GM12878 (cell line): ENCODE measurements around the gene ELK4. TPM values are rescaled to one million over a fixed set of nuclear protein-coding genes. Genes with fewer than 3 reads are reported as not detected.

Experiments used
- CEBPB ChIP-seq, 2 experiments: fragments of 150-350 bp in 1 of 2; IDR thresholded peaks; 2 replicates each; pipeline ENCODE4 v1.6.1; 2012 to 2014; ENCODE audit warnings: low read depth in 2 of 2, low read length in 2 of 2, borderline replicate concordance in 1 of 2, inconsistent platforms in 1 of 2
- CREB1 ChIP-seq: IDR thresholded peaks from 2 replicates; pipeline ENCODE4 v1.6.1; 2012; ENCODE audit warnings: low read depth, mild to moderate bottlenecking, inconsistent platforms
- EZH2 ChIP-seq: IDR thresholded peaks from 2 replicates; pipeline ENCODE4 v1.6.1; 2012; ENCODE audit warnings: low read depth, mild to moderate bottlenecking, control low read depth, inconsistent platforms, low read length, borderline replicate concordance; ENCODE audit not compliant: control insufficient read depth
- HDGF ChIP-seq: fragments of 450-650 bp; IDR thresholded peaks from 2 replicates; pipeline ENCODE4 v1.6.1; 2016; ENCODE audit warnings: antibody characterized with exemption
- IKZF1 ChIP-seq: fragments of 450-650 bp; conservative IDR thresholded peaks from 2 replicates; pipeline ENCODE4 v1.6.1; 2017; ENCODE audit warnings: antibody characterized with exemption, mild to moderate bottlenecking
- KAT2A ChIP-seq: conservative IDR thresholded peaks from 2 replicates; pipeline ENCODE4 v1.6.1; 2011; ENCODE audit warnings: low read depth, low read length; ENCODE audit not compliant: control insufficient read depth
- KLF5 ChIP-seq: fragments of 450-650 bp; IDR thresholded peaks from 2 replicates; pipeline ENCODE4 v1.6.1; 2014; ENCODE audit warnings: mild to moderate bottlenecking; ENCODE audit not compliant: partially characterized antibody
- MYC ChIP-seq: IDR thresholded peaks from 2 replicates; pipeline ENCODE4 v1.6.1; 2011; ENCODE audit warnings: mild to moderate bottlenecking, low read length, moderate library complexity, inconsistent platforms; ENCODE audit not compliant: insufficient read depth, insufficient replicate concordance, insufficient read length, severe bottlenecking
- RB1 ChIP-seq: fragments of 450-650 bp; formaldehyde crosslinking; IDR thresholded peaks from 2 replicates; pipeline ENCODE4 v1.6.1; 2017; ENCODE audit warnings: mild to moderate bottlenecking, borderline replicate concordance
- polyA plus RNA-seq, 11 experiments: library from polyadenylated mRNA; depleted of rRNA in 4 of 11; unstranded in 6 of 11; stranded (reverse) in 5 of 11; fragments of >200 nt; fragmentation: Nextera tagmentation in 4 of 11; fragmentation: Illumina TruSeq in 1 of 11; extraction: Ambion mirVana in 4 of 11; extraction: Trizol in 1 of 11; gene quantifications; 1 replicate in 1 of 11; 2 replicates in 10 of 11; pipeline versions ENCODE4 v1.2.1 to v1.2.3, GENCODE V29; 2011 to 2016; ENCODE audit warnings: inconsistent platforms in 2 of 11, missing spikeins in 2 of 11, low read depth in 1 of 11
- total RNA-seq, 4 experiments: library from RNA; depleted of rRNA in 3 of 4; stranded (reverse); fragments of >200 nt in 3 of 4; fragmentation: Illumina TruSeq in 1 of 4; extraction: Trizol in 1 of 4; gene quantifications; 2 replicates each; pipeline versions ENCODE4 v1.2.1 to v1.2.3, GENCODE V29; 2013 to 2021
- TF ChIP-seq, protein P1 (sequence below): IDR thresholded peaks from 2 replicates; pipeline ENCODE4 v1.6.1; 2011; ENCODE audit warnings: low read depth, low read length, improper control_type of control experiment, borderline replicate concordance
- TF ChIP-seq, protein P2 (sequence below): fragments of 450-650 bp; IDR thresholded peaks from 2 replicates; pipeline ENCODE4 v1.6.1; 2017; ENCODE audit warnings: borderline replicate concordance

The ELK4 gene
- total and polyA plus RNA-seq, 10 of the 15 experiments (the other 5 are each of a cell fraction or from before 2014, with no cell fraction given): 5.2 to 71.5 (median 18.5) TPM

DNA sequence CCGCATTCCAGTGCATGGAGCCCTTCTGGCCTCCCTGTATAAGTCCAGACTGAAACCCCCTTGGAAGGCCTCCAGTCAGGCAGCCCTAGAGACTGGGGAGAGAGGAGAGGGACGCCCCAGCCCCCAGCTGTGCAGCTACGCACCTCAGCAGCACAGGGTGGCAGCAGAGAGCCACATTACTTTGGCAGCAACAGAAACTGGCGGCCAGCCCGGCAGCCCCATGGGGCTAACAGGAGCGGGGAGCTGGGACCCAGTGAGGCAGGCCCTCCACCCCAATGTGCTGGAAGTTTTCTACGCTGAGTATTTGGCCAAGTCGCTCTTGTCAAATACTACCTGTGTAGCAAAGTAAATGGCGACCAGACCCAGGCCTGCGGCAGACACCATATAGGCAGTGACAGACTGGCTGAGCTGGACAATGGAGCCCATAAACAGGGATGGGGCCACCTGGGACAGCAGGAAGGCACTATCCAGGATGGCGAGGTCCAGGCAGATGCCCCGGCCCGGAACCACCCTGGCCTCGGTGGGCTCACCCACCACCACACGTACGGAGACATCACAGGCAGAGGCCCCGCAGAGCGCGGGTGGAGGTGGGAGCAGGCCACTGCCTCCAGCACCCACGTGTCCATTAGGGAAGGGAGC, 27.3 kb upstream of the ELK4 start (continued):
- TF ChIP-seq CEBPB (IDR thresholded peaks at IDR 0.05; ENCODE audit: borderline replicate concordance in 1 of 2, low read depth in 2 of 2, low read length in 2 of 2) (no peak), CREB1 (no peak), KAT2A (no peak), KLF5 (no peak), EZH2 (no peak), IKZF1 (0 out of 2 replicates have a peak, but pooled peaks have one; percentile 22), RB1 (no peak; the same call in 1 of the 2 replicates), HDGF (no peak), MYC (no peak)
- TF ChIP-seq, protein P1, sequence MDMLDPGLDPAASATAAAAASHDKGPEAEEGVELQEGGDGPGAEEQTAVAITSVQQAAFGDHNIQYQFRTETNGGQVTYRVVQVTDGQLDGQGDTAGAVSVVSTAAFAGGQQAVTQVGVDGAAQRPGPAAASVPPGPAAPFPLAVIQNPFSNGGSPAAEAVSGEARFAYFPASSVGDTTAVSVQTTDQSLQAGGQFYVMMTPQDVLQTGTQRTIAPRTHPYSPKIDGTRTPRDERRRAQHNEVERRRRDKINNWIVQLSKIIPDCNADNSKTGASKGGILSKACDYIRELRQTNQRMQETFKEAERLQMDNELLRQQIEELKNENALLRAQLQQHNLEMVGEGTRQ: no peak
- TF ChIP-seq, protein P2, sequence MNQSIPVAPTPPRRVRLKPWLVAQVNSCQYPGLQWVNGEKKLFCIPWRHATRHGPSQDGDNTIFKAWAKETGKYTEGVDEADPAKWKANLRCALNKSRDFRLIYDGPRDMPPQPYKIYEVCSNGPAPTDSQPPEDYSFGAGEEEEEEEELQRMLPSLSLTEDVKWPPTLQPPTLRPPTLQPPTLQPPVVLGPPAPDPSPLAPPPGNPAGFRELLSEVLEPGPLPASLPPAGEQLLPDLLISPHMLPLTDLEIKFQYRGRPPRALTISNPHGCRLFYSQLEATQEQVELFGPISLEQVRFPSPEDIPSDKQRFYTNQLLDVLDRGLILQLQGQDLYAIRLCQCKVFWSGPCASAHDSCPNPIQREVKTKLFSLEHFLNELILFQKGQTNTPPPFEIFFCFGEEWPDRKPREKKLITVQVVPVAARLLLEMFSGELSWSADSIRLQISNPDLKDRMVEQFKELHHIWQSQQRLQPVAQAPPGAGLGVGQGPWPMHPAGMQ: no peak
